DND-41 (cell line): ENCODE results near the gene LRRC8E.

Experiments
- EZH2 ChIP-seq: IDR thresholded peaks from 3 replicates; pipeline ENCODE4 v1.6.1; 2012; ENCODE audit warnings: borderline replicate concordance, low read depth, mild to moderate bottlenecking, moderate library complexity, low read length, inconsistent platforms; ENCODE audit not compliant: severe bottlenecking
- TF ChIP-seq, protein P1 (sequence below): IDR thresholded peaks from 2 replicates; pipeline ENCODE4 v1.5.1; 2012; ENCODE audit warnings: borderline replicate concordance, low read length, moderate library complexity, mild to moderate bottlenecking; ENCODE audit not compliant: poor library complexity, severe bottlenecking; ENCODE audit errors: extremely low read depth

DNA sequence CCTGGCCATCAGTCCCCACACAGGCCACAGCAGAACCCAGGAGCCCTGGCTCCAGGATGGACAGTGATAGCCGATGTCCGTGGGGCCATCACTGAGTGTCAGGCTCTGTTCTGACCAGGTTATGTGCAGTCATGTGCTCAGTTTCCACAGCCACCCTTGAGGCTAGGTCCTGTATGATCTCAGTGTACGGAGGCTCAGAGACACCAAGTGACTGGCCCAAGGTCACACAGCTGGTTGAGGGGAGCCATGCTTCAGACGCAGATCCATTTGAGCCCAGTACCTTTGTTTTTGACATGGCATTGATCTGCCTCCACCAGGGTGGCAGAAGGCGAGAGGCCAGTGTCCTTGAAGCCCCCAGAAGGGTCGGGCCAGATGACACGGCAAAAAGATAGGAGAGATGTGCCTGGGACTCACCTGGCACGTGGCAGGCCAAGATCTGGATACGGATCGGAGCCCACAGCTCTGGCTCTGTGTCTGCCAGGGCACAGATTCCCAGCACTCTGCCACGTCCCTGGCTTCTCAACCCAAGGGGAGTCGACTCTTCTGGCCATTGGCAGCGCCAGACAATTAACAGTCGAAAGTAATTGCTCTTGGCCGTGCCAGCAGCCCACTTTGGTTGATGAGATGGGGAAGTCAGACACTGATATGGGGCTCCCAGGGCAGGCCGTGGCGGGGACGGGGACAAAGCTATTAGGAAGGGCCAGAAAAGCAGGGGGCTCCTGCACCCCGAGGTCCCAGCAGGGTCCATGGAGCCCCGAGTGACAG lies 42.7 kb upstream of the LRRC8E start:
- TF ChIP-seq, protein P1, sequence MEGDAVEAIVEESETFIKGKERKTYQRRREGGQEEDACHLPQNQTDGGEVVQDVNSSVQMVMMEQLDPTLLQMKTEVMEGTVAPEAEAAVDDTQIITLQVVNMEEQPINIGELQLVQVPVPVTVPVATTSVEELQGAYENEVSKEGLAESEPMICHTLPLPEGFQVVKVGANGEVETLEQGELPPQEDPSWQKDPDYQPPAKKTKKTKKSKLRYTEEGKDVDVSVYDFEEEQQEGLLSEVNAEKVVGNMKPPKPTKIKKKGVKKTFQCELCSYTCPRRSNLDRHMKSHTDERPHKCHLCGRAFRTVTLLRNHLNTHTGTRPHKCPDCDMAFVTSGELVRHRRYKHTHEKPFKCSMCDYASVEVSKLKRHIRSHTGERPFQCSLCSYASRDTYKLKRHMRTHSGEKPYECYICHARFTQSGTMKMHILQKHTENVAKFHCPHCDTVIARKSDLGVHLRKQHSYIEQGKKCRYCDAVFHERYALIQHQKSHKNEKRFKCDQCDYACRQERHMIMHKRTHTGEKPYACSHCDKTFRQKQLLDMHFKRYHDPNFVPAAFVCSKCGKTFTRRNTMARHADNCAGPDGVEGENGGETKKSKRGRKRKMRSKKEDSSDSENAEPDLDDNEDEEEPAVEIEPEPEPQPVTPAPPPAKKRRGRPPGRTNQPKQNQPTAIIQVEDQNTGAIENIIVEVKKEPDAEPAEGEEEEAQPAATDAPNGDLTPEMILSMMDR, result no peak
- TF ChIP-seq EZH2, result no peak
